Chondrocyte (in vitro differentiated cells): ENCODE results near the gene GLI3. TPM values are rescaled to one million over a fixed set of nuclear protein-coding genes. Genes with fewer than 3 reads are reported as not detected.

Source experiments
- DNase-seq: peaks from one replicate; pipeline ENCODE4 v3.0.0; 2021; ENCODE audit warnings: mixed read lengths, low spot score
- H3K27ac Mint-ChIP-seq: one replicate; pipeline ENCODE4 v1.8.0; 2021; ENCODE audit warnings: mild to moderate bottlenecking, moderate library complexity, mixed read lengths; ENCODE audit not compliant: unreplicated experiment
- H3K27me3 Mint-ChIP-seq: 2 replicates; pipeline ENCODE4 v1.8.0; 2021; ENCODE audit warnings: low read depth, mixed read lengths
- H3K36me3 Mint-ChIP-seq: 2 replicates; pipeline ENCODE4 v1.8.0; 2021; ENCODE audit warnings: low read depth, mixed read lengths
- H3K4me1 Mint-ChIP-seq: 2 replicates; pipeline ENCODE4 v1.8.0; 2021; ENCODE audit warnings: low read depth, mild to moderate bottlenecking, mixed read lengths
- H3K4me3 Mint-ChIP-seq: one replicate; pipeline ENCODE4 v1.8.0; 2021; ENCODE audit warnings: mild to moderate bottlenecking, moderate library complexity, mixed read lengths; ENCODE audit not compliant: unreplicated experiment
- H3K9me3 Mint-ChIP-seq: 2 replicates; pipeline ENCODE4 v1.8.0; 2021; ENCODE audit warnings: low read depth, mixed read lengths
- total RNA-seq: library from RNA; stranded (reverse); gene quantifications from 3 replicates; pipeline ENCODE4 v1.2.1, GENCODE V29; 2021
- TF ChIP-seq, protein P1 (sequence below): fragments of 200-600 bp; sonication (generic); IDR thresholded peaks from 2 replicates; pipeline ENCODE4 v1.5.0; 2021; ENCODE audit warnings: antibody characterized with exemption, mild to moderate bottlenecking, moderate library complexity

Gene GLI3
- total RNA-seq, 1 donor from 2014 or later: 11.7 TPM

DNA sequence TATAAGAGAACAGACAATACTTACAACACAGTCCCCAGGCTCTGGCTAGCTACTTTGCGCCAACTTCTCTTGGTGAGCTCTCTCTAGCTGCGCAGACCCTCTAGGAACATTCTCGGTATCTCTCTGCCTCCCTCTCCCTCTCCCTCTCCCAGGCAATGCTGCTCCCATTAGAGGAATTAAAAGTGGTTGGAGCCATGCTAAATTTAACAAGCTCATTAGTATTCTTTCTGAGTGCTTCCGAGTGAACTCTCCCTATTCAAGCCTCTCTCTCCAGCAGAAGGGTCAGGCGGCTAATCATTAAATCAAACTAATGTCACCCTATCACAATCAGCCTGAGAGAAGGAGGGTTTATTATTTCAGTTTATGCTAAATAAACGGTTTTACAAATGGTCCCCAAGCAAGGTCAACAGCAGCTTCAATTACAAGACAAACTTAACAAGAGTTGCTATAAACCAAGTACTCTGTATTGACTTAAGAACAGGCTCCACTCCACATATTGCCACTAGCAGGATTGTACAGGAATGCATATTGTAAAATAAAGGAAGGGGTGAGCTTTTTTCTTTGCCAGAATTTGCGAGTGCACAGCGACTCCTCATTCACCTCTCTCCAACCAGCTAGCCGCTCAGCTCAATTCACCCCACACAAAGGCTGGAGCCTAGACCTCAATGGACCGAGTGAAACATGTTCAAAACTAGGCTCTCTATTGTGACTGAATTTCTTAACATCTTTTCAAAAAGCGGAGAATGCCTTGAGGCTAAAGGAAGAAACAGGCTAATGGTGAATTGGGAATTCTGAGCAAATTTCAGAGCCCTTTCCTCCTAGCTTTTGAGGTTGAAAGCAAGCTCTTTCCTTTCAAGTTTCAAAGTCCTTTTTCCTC, 84.4 kb downstream of the GLI3 start:
- no peaks in the 10 kb centered on the region for H3K27me3 Mint-ChIP-seq
- no peak overlapping the region for H3K27ac Mint-ChIP-seq
- DNase-seq: no peak
- no peak overlapping the region for H3K4me3 Mint-ChIP-seq
- H3K36me3 Mint-ChIP-seq: no peaks in the 10 kb centered on the region
- TF ChIP-seq, protein P1, sequence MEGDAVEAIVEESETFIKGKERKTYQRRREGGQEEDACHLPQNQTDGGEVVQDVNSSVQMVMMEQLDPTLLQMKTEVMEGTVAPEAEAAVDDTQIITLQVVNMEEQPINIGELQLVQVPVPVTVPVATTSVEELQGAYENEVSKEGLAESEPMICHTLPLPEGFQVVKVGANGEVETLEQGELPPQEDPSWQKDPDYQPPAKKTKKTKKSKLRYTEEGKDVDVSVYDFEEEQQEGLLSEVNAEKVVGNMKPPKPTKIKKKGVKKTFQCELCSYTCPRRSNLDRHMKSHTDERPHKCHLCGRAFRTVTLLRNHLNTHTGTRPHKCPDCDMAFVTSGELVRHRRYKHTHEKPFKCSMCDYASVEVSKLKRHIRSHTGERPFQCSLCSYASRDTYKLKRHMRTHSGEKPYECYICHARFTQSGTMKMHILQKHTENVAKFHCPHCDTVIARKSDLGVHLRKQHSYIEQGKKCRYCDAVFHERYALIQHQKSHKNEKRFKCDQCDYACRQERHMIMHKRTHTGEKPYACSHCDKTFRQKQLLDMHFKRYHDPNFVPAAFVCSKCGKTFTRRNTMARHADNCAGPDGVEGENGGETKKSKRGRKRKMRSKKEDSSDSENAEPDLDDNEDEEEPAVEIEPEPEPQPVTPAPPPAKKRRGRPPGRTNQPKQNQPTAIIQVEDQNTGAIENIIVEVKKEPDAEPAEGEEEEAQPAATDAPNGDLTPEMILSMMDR: no peak
- H3K4me1 Mint-ChIP-seq: peaks cover 12% of the 10 kb centered on the region
- no peaks in the 10 kb centered on the region for H3K9me3 Mint-ChIP-seq

DNA sequence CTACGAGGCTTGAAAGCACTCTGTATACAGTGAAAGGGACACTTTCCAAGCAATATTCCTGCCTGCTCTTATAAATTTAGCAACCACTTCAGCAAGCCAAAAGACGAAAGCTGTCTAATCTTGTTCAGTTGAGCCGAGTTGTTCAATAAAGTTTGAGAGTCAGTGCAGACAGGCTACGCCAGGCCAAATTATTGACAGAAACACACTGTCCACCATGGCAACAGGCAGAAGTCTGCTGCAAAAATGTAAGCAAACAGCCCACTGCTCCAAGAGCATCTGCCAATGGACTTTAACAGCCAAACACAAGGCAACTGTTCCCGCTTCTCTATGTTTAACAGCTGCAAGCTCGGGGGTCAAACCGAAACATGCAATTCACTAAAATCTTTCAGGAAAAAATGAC, 85.7 kb downstream of the GLI3 start:
- no peaks in the 10 kb centered on the region for H3K36me3 Mint-ChIP-seq
- DNase-seq: no peak
- H3K27ac Mint-ChIP-seq: no peak overlapping the region
- no peak overlapping the region for H3K4me3 Mint-ChIP-seq
- TF ChIP-seq, protein P1: no peak
- H3K4me1 Mint-ChIP-seq: peaks cover 8% of the 10 kb centered on the region
- no peaks in the 10 kb centered on the region for H3K9me3 Mint-ChIP-seq
- H3K27me3 Mint-ChIP-seq: no peaks in the 10 kb centered on the region

GRCh38 chr7:42145539-42145938, 91.5 kb downstream of the GLI3 start:
- H3K4me1 Mint-ChIP-seq: peaks cover 26% of the 10 kb centered on the region
- no peaks in the 10 kb centered on the region for H3K9me3 Mint-ChIP-seq
- TF ChIP-seq, protein P1: no peak
- H3K27me3 Mint-ChIP-seq: no peaks in the 10 kb centered on the region
- no peak for DNase-seq
- no peak overlapping the region for H3K27ac Mint-ChIP-seq
- H3K4me3 Mint-ChIP-seq: no peak overlapping the region
- H3K36me3 Mint-ChIP-seq: peaks cover 3% of the 10 kb centered on the region

GRCh38 chr7:42144604-42145003, 92.4 kb downstream of the GLI3 start:
- Mint-ChIP-seq H3K9me3 (no peaks in the 10 kb centered on the region), H3K36me3 (peaks cover 3% of the 10 kb centered on the region), H3K4me3 (peak overlapping the region; percentile 55), H3K27ac (peak overlapping the region; percentile 82), H3K27me3 (no peaks in the 10 kb centered on the region), H3K4me1 (peaks cover 26% of the 10 kb centered on the region)
- TF ChIP-seq, protein P1: no peak
- no peak for DNase-seq

DNA sequence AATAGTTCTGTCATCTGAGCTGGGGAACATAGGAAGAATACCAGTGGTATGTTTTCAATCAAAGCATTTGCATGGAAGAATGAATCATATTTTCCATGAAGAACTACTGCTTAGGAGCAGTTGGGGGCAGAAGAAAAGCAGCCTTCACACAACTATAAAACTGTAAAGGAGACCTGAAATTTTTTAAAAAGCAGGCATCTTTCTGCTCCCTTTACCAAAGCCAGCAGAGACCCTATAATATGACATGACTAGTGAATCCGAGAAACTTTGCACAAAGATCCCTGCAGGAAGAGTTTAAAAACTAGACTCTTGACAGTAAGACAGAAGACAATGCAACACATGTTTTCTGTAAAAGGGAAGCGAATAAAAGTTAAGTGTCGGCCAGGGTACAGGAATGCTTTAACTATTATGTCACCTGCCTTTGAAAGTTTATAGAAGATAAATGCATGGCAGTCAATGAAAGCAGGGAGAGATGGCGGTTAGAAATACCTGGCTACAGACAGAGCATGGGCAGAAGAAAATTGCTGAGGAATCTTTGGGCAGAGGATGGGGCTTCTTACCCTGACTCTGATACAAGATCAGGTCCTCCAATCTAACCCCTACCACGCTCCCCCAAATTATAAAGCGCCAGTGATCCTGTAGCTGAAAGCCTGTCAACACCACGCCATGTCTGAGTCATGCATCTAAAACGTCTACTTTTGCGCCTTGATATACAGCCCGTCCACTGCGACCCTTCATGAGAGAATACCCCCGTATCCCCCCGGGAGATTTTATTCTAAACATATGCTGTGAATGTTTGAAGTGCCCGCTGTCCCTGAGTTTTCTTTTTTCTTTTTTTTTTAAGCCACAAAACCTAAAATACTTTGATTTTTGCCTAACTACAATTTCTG, 93.1 kb downstream of the GLI3 start:
- TF ChIP-seq, protein P1: peak; percentile 51
- H3K27me3 Mint-ChIP-seq: no peaks in the 10 kb centered on the region
- H3K27ac Mint-ChIP-seq: peak overlapping the region; percentile 82
- H3K4me1 Mint-ChIP-seq: peaks cover 27% of the 10 kb centered on the region
- peak overlapping the region; percentile 55 for H3K4me3 Mint-ChIP-seq
- H3K36me3 Mint-ChIP-seq: peaks cover 3% of the 10 kb centered on the region
- no peaks in the 10 kb centered on the region for H3K9me3 Mint-ChIP-seq
- DNase-seq: no peak
